DMS153 treated with DMSO at 0.1 percent for 48 hours (cell line): Measurements from ENCODE around the gene PTP4A1.
"Not testable (repeated sequence)": the region's sequence is repeated elsewhere in the genome, so short reads cannot be mapped to it uniquely, and the experiment has no call there.

Experiments used
- DNase-seq: peaks from one replicate; lab custom pipeline; 2025; ENCODE audit not compliant: unreplicated experiment; lab: John Stamatoyannopoulos, UW

Gene PTP4A1

DNA sequence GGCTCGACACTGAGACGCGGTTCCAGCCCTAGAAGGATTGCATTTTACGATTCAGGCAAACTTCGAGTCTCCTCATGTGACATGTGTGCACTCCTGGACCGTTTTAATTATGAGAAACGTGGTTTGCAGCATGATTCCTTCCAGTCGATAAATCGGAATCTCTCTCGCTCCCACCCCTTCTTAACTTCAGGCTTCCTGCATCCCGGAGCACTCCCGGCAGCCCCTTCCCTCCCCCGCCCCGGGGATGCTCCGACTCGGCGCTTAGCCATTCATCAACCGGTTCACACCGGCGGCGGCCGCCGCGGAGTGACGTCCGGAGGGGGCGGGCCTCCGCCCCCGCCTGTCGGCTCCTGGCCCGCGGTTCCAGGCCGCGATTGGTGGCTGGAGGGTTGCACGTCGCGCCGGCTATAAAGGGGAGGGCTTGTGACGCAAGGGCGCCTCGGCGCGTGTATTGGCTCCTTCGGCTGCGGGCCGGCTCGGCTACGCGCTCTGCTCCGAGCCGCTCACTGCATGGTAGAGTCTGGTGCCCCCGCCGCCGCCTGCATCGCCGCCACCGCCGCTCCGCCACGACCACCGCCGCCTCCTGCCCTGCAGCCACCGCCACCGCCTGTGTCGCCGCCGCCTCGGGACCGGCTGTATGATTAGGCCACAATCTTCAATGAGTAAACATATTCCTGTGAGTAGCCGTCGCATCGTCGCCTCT, at the start of gene PTP4A1, which contains the start of gene LOC128125822:
Gene PTP4A1 (plus strand): TSS at position 437 of the 703 bp plus-strand sequence. CDS start 4,401 bp downstream, outside the sequence.
Gene LOC128125822 (plus strand): TSS at position 437 of the 703 bp plus-strand sequence.
- peak; percentile 90 for DNase-seq

DNA sequence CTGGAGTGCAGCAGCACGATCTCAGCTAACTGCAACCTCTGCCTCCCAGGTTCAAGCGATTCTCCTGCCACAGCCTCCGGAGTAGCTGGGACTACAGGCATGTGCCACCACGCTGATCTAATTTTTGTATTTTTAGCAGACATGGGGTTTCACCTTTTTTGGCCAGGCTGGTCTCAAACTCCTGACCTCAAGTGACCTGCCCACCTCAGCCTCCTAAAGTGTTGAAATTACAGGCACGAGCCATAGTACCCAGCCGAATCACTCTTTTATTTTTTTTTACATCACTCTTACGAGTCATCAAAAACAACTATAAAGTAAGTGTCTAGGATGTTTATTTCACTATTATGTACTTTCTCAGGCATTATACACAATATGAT, 49.4 kb upstream of the PTP4A1 start:
- not testable (repeated sequence) for DNase-seq

DNA sequence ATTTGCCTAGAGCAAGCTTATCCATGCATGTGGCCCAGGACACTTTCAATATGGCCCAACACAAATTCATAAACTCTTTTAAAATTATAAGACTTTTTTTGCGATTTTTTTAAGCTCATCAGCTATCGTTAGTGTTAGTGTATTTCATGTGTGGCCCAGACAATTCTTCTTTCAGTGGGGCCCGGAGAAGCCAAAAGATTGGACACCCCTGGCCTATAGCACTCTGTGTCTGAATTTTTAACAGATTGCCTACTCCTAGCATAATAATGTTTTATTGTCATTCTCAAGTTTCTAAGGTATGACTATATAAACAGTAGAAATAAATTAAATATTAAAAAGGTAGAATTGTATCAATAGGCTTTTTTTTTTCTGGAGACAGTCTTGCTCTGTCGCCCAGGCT, 48.6 kb upstream of the PTP4A1 start:
- DNase-seq, result no peak

DNA sequence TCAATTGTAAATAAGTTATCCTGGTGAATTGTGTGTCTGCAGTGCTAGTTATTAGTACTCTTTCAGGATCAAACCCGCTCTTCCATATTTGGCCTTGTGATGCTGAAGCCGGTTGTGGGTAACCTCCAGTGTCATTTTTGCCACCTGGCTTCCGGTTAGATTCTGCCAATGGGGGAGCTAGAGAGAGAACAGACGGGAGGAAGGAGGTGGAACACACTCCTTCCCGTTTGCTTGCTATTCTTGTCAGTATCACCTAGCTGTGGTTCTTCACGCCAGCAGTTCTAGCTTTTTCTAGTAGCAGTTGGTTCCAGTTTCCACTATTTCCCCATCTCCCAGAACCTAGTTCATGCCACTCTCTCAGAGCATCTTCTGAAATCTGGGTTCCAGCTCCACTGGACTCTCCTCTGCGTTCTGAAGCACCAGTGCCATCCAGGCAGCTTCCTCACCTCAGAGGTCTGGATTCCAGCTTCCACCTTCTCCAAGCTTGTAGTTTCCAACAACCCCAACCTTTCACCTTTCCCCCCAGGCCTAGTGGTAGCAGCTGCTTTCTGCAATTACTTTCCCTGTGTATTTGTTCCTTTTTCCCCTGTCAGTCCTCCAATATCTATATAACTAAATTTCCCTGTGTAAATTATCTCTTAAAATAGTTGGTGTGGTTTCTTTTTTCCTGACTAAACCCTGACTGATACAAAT, 46.9 kb upstream of the PTP4A1 start:
- DNase-seq, result no peak

DNA sequence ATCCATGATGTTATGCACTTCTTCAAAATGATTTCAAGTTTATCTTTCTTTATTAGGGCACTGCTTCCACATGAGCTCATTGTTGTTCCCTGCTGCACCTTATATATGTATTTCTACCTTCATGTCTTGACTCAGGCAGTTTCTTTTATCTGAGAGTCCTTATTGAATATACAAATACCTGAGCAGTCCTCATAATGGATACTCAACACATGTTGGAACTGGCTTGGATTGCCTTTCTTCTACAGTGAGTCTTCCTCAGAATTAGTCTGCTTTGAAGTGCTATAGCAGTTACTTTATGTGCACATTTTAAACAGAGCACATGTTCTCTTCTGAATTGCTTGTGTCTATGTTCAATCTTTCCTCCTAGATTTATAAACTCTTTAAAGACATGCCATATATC, 45.3 kb upstream of the PTP4A1 start:
- DNase-seq, result no peak

DNA sequence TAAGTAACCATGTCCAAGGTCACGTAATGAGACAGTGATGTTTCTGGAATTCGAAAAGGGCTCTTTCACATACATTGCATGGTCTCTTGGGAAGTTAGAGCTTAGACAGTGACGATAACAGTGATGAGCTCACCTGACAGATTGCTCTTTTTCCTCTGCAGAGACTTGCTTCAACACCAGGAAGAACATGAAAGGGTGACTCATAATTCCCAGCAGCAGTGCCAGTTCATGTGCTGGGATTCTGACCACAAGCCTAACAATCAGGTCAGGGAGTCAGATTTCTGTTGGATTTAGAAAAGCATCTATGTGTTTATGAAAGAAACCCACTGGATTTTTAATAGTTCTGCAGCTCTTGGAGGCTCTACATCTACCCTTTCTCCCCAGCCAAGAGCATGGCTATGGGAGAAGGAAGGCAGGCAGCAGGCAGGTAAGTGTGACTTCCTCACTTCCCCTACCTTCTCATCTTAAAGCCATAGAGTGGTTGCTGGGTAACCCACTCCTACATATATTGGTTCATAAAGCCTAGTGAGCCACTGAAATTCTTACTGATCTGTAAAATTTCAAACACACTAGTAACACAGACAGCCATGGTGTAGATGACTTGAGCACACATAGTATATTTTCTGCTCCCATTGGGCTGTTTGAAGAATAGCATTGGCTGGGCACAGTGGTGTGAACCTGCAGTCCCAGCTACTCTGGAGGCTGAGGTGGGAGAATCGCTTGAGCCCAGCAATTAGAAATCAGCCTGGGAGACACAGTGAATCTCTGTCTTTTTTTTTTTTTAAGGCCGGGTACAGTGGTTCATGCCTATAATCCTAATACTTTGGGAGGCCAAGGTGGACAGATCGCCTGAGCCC, 44.4 kb upstream of the PTP4A1 start:
- no peak for DNase-seq

DNA sequence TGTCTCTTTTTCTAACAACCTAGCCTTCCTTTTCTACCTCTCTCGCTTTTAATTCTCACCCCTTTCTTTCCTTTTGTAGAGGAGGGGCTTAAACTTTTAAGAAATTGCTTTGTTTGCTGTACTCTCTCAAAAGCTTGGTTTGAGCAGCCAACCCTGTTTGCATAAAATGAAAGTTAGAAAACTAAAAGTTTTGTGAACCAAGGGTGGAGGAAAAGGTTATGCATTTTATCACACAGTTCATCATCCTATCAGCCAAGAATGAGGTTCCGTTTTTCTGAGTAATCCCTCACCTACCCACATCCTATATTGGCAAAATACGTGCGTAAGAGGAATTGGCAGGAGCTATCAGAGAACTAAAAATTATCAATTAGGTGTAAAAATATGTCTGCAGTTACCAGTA, 42.8 kb upstream of the PTP4A1 start:
- DNase-seq, result no peak

DNA sequence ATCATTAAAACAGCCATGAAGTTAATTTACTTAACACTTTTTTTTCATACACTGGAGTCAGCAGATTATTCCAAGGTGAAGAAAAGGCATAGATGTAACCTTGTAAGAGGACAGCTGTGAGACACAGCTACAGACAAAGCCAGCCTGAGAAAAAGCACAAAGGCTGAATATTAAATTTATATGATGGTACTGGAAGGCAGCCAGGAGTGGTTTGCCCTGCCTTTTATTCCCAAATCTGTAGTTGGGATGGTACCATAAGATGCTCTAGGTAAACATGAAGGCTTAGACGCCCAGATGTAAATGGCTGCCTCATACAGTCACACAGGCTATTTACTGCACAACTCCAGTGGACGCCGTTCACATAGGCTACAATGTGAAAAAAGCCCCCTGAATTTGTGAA, 42.1 kb upstream of the PTP4A1 start:
- no peak for DNase-seq

DNA sequence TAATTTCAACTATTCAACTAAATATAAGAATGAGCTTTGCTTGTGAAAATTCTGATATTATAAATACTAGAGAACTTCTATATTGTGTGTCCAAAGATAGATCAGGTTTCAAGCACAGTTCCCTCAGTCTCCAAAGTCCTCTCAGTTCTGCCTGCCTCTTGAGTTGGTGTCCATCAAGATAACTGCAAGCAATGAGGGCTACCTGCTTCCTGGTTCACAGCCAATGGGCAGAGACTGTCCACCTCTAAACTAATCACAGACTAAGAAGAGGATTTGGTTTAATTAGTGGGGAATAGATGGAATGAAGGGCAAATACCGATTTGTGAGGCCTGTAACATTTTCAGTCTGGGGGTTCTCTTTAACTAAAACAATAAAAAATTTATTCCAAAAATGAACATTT, 41.3 kb upstream of the PTP4A1 start:
- no peak for DNase-seq

DNA sequence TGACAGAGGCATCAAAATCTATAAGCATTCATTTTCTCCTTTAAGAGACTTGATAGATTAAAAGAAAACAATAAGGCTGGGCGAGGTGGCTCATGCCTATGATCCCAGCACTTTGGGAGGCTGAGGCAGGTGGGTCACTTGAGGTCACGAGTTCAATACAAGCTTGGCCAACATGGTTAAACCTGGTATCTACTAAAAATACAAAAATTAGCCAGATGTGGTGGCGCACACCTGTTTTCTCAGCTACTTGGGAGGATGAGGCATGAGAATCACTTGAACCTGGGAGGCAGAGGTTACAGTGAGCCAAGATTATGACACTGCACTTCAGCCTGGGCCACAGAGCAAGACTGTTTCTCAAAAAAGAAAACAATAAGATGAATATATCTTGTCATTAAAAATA, 39.3 kb upstream of the PTP4A1 start:
- no peak for DNase-seq

DNA sequence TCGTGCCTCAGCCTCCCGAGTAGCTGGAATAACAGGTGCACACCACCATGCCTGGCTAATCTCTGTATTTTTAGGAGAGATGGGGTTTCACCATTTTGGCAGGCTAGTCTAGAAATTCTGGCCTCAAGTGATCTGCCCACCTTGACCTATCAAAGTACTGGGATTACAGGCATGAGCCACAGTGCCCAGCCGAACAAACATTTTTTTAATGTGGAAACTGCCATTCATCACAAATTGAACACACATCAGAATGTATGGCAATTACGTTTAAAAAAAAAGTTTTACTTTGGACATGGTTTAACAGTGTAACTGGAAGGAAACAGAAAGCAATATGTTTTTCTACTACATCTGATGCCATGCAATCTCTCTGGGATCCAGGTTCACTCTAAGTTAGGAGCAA, 38.3 kb upstream of the PTP4A1 start:
- DNase-seq, result no peak

DNA sequence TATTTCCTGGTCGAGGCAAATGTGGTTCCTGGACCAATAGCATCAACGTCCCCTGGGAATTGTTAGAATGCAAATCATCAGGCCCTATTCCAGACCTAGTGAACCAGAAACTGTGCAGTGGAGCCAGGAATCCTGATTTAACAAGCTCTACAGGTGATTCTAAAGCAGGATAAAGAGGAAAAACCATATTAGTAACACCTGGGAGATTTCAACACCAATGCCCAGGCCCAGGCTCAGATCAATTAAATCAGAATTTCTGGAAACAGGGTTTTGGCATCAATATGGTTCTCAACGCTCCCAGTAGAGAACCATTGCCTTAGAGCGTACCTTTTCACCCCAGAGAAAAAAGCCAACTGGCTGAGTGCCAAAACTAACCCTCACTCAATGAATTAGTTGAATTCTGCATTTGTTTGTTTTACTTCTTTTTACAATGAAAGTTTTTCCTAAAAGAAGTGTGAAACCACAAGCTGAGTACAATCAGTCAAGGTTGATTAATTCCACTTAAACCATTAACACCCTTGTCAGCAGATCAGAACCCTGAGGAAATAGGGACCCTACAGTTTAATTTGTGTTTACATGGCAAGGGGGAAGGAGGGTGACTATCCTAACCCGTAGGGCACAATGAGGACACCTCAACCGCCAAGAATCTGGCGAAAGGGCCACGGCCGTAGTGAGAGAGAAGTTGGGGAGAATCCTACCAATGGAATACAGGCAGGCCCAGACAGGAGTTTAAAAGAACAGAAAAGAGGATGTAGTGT, 34.9 kb upstream of the PTP4A1 start:
- no peak for DNase-seq

DNA sequence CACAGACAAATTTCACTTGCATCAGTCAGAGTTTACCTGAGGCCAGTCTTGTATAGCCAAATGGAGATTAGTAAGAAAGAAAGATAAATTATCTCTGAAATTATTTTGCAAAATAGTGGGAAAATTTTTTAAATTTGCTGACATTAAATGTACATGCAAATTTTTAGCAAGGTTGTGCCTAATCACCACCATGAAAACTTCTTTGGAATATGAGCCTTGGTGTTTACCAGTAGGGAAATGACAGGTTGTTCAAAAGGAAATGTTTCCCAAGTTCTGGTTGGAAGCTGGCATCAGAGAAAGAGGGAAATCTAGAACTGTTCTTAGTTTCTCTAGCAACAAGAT, 34.4 kb upstream of the PTP4A1 start:
- no peak for DNase-seq

DNA sequence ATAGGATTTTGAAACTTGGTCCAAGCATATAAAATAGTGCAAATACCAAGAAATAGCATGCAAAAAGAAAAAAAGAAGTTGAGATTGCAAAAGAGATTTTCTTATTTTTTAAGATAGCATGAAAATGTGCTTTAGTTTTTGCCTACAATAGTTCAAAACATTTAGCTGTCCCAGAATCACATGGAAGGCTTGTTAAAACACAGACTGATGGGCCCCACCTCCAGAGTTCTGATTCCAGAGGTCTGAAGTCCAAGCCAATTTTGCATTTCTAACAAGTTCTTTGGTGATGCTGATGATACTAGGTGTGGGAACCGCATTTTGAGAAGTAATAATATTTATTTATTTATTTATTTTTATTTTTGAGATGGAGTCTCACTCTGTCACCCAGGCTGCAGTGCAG, 33.7 kb upstream of the PTP4A1 start:
- no peak for DNase-seq

DNA sequence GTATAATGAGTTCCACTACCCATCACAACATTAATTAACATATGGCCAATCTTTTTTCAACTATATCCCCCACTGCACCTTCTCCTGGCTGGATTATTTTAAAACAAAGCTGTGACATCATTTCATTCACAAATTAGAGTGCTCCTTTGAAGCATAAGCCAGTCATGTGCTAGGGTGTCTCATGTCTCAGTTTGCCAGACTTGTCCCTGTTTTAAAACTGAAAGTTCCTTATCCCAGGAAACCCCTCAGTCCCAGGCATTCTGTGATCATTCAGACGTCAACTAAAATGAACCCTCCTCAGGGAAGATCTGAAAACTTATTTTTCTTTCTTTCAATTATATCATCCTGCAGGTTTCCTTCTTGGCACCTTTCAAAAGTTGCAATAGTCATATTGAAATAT, 29.3 kb upstream of the PTP4A1 start:
- no peak for DNase-seq

DNA sequence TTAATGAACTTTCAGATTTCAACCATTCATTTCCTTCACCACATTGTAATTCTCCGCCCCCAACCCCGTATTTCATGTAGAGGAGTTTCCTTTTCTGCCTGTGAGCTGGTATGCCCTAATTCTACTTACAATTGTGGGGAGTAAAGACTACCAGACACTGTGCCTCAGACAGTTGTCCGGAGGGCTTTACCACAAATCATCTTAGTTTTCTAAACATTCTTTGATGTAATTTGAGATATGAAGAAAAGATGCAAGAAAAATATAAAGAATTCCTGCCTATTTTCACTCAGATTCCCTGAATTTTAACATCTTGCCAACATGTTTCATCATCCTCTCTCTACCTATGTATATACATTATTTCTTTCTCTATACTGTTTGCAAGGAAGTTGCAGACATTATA, 28.3 kb upstream of the PTP4A1 start:
- DNase-seq, result no peak

DNA sequence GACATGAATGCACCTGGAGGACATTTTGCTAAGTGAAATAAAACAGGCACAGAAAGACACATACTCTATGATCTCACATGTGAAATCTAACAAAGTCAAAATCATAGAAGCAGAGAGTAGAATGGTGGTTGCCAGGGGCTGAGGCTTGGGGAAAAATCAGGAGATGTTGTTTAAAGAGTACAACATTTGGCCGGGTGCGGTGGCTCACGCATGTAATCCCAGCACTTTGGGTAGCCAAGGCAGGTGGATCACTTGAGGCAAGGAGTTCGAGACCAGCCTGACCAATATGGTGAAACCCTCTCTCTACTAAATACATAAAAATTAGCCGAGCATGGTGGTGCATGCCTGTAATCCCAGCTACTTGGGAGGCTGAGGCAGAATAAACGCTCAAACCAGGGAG, 26.0 kb upstream of the PTP4A1 start:
- DNase-seq, result no peak

DNA sequence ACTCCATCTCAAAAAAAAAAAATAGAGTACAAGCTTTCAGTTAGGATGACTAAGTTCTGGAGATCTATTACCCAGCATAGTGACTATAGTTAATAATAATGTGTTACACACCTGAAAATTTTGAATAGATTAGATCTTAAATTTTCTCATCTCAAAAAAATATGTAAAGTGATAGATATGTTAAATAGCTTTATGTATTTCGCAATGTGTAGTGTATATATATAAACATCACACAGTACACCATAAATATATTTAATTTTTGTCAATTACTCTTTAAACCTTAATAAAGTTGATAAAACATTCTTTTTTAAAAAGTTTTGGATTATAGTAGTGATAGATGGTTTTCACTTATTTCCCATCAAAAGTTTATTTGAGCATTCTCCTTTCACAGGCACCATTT, 25.6 kb upstream of the PTP4A1 start:
- no peak for DNase-seq

DNA sequence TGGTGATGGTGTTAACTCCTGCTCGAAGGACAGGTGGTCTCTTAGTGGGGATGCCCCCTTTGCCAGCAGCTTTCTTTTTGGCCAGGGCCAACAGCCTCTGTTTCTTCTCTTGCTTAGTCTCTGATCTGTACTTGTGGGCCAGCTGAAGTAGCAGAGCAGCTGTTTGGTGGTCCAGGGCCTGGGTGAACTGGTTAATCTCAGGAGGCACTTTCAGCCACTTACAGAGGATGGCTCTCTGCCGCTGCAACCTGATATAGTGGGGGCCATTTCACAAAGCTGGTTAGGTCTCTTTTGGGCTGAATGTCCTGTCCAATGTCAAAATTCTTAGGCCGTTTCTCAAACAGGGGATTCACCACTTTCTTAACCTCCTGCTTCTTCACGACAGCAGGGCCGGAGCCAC, 23.2 kb upstream of the PTP4A1 start:
- no peak for DNase-seq

DNA sequence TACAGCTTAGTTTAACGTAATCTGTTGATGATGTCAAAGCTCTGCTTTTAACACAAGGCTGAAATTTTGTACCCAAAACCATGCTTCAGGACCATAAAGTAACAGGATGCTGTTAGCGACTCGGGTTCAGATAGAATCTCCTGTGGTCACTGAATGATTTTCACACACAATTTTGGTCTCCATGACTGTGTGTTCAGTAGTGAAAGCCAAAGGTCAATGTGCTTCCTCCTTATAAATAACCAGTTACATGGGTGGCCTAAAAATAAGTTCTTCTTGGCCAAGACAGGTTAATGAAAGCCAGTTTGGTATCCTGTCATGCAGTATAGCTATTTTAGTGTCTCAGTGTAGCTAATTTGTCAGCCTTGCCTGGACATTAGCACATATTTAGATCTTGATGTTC, 19.1 kb upstream of the PTP4A1 start:
- DNase-seq, result no peak

DNA sequence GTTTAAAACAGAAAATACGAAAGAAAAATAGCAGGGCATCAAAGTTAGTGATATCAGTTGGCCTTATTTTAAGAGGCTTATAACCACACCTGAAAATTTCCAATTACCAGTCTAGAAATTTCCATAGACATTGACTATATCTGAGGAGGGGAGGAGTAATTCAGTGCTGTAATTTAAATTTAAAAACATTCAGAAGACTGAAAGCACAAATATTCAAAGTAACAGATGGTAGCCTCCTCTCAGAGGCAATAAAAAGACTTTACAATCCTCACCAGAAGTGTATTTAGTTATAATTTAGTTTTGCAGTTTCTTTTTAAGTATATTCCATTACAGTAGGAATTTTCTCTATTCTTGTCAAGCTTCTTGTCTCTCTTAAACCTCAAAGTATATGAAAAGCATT, 18.4 kb upstream of the PTP4A1 start:
- no peak for DNase-seq
